ENCODE measurements around the gene CHMP1A.

CHMP1A gene

DNA sequence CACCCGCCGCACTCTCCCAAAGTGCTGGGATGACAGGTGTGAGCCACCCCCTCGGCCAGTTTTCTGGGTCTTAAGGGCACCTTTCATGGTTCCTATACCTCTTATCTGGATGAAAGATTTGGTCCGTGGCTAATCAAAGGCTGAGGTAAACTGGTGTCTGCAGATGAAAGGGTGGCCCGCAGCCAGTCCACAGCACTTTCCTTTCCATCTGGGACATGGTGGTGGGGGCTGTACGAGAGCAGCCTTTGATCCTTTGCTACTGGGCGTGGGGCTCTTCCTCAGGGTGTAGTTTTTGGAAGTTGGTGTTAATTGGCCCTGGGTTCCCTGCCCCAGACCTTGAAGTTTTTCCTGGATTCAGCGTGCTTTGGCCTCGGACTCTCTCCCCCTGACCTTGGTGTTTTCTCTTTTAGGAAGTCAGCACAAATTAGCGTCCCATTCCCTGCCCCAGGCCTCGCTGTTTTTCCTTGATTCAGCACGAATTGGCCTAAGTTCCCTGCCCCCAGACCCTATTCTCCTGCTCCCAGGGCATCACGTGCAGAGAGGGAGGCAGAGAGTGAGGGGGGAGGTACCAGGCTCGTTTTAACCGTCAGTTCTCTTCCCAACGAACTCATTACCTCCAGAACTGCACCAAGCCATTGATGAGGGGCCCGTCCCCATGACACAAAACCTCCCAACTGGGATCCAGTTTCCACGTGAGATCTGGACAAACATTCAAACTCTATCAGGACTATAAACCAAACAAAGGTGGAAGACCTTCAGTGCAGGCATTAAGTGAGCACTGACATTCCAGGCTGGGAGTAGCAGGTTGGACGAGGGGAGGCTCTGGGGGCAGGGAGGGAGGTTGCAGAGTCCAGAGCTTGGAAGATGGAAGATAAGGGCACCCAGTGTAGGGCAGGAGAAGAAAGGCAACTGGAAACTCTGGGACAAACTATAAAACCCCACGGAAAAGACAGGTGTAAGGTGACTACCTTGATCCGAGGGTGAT, 32.4 kb downstream of the CHMP1A start:
- DNase-seq (ENCODE audit: low spot score), result no peak

DNA sequence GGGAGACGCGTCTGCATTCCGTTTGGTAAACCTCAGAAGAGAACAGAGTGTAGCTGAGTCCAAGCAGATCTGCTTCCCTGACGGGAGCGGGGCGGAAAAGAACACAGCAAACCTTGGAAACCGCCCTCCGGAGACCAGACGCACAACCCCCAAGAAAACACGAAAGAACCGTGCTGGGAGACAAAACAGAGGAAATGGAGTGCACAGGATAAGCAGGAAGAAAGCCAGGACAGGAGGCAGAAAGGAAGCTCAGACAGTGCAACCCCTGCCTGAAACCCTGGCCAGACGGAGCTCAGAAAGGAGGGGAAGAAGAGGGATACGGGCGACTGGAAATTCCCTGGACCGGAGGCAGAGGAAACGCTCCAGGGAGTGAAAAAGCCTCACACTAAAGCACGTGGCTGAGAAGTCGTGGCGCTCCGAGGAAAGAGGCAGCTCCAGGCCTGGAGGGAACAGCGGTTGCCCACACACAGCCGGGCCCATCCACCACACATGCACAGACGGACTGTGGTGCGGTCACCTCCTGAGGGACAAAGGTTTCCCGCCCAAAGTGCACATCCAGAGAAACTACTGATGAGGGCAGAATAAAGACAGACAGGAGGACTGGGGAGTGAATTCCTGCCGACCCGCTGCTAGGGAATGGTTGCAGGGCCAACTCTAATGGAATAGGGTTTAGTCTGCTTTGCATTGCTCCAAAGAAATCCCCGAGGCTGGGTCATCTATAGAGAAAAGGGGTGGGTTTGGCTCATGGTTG, 33.8 kb downstream of the CHMP1A start:
- DNase-seq (ENCODE audit: low spot score), result no peak

DNA sequence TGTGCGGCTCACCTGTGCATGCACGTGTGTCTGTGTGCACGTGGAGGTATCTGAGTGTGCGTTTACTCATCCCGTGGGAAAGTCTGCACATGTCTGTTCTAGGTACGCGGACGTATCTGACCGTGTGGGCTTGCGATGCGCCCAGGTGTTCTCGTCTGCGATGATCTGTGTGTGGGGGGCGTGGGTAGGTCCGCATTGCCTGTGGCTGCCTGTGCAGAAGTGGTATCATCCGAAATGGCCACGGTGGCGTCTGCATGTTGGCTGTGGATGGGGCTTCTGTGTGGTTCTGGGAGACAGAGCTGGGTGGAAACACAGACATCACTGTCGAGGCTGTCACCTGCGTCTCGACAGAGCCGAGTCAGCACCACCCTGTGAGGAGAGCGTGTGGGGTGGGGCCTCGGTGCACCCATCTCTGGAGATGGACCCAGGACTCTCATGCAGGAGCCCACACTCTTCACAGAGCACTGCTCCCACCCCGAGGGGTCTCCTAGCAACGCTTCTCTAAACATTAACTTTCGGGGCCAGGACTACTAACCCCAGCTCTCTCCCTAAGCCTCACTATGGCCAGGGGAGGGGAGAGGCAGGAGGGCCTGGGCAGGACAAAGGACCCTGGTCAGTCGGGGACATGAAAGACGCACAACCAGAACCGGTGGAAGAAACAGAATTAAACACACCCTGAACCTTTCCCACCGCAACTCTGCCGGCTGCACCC, 35.7 kb downstream of the CHMP1A start:
- no peak for DNase-seq (ENCODE audit: low spot score)

DNA sequence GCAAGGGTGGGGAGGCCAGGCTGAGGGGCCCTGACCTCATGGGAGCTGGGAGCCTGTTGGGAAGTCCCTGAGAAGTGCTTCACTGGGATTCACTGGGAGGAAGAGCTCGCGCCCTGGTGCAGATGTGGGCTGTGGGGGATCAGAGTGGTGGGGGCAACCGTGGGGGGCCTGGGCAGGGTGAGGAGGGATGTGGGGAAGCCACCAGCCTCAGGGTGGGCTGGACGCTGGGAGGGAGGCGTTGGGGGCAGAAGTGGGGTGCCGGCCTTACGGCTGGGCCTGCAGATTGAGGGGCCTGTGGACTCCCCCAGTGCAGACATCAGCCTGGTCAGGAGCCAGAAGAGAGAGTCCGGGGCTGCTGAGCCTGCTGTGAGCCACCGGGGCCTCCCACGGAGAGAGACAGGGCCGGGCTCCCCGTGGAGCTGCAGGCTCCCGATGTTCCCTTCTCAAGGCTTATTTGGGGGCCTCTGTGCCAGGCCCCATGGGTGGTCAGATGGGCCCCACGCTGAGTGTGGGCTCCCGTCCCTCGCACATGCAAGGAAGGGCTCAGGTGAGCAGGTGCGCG, 36.3 kb downstream of the CHMP1A start:
- no peak for DNase-seq (ENCODE audit: low spot score)

DNA sequence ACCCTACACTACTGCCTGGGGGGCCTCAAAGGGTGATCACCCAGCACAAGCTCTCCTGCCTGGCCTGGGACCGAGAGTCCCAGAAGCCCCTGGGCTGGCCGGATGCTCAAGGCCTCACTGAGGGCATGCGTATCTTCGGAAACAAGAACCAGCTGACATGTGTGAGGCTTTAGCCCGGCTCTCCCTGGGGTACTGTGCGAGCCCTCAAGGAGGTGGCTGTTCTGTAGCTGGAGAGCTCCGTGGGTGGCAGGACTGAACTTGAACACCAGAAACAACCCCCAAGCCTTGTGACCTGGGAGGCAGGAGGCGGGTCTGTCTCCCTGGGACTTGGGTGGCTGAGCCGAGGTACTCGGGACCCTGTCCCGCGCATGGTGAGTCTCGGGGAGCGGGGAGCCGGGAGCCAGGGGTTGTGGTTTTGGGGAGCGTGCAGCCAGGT, 37.1 kb downstream of the CHMP1A start:
- DNase-seq (ENCODE audit: low spot score), result no peak

DNA sequence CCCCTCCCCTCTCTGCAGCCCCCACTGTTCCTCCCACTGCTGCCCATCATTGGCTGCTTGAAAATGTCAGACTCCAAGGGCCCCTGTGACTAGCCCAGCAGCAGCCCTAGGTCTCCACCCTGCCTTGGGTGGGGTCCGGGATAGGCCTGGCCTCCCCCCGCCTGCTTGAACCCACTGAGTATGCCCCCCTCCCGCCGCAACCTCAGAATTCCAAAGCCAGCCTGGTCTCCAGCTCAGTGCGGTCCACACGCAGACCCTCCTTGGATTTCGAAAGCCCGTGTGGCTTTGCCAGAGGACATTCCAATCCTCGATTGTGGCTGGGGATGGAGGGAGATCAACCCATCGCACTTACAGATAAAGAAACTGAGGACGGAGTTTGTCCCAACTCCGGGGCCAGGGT, 37.7 kb downstream of the CHMP1A start:
- no peak for DNase-seq (ENCODE audit: low spot score)

DNA sequence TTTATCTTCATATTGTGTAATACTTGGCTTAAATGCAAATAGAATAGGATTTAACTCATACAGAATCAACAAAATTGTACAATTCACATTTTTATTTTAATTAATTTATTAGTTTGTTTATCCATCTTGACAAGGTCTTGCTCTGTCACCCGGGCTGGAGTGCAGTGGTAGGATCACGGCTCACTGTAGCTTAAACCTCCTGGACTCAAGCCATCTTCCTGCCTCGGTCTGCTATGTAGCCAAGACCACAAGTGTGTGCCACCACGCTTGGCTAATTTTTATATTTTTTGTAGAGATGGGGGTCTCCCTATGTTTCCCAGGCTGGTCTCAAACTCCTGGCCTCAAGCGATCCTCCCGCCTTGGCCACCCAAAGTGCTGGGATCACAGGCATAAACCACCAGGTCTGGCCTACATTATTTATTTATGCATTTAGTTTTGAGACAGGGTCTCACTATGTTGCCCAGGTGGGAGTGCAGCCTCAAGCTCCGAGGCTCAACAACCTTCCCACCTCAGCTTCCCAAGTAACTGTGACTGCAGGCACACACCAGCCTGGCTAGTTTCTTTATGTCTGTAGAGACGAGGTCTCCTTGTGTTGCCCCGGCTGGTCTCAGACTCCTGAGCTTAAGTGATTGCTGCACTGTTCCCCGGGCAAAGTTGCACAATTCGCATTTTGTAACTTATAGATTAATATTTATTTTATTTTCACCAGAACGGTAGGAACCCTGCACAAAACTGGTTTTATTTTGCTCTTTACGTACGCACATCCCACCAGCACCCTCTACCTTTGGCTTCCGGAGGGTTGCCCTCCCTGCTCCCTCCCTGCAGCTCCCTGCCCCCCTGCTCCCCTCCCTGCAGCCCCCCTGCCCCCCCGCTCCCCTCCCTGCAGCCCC, 39.2 kb downstream of the CHMP1A start:
- DNase-seq (ENCODE audit: low spot score), result no peak

DNA sequence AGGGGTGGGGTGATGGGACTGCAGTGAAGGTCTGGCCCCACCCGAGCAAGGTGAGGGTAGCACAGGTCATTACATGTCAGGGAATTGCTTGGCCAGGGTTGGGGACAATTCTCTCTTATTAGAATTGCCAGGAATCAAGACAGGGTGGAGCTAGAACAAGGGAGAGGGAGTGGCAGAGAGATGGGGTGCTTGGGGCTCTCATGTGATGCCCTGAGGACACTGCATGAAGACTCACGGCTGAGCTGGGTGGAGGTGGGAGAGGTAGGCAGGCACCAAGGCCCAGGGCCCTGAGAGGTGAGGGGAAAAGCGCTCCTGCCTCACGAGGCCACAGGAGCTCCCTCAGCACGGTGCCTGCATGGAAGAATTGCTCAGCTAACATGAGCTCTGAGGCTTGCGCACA, 40.5 kb downstream of the CHMP1A start:
- DNase-seq (ENCODE audit: low spot score), result no peak

DNA sequence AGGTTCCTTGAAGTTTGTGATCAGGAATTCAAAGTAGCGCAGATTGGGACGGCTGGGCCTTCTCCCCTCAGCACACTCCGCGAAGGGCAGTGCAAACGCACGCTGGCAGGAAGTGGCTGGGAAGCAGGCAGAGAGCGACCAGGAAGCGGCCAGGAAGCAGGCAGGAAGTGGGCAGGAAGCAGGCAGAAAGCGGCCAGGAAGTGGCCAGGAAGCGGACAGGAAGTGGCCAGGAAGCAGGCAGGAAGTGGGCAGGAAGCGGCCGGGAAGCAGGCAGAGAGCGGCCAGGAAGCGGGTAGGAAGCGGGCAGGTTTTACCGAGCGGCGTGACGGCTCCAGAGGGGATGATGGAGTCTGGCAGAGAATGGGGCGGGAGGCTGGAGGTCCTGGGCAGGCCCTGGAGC, 40.9 kb downstream of the CHMP1A start:
- DNase-seq (ENCODE audit: low spot score), result no peak

DNA sequence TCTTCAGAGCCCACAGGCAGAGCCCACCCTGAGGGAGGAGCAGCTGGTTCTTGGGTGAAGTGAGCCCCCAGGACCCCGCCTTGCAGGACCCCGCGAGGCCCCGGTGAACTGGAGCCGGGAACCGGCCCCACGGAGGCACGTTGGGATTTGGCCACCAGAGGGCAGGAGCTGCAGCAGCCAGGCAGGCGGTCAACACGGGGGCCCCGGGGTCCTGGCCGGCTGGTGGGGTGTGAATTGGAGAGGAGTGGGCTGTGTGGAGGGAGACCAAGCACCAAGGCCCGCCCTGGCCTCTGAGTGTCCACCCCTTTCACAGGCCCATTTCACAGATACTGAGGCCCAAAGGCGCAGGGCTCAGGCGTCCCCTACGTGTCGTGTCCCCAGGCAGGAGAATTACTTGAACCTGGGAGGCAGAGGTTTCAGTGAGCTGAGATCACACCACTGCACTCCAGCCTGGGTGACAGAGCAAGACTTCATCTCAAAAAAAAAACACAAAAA, 41.9 kb downstream of the CHMP1A start:
- no peak for DNase-seq (ENCODE audit: low spot score)

DNA sequence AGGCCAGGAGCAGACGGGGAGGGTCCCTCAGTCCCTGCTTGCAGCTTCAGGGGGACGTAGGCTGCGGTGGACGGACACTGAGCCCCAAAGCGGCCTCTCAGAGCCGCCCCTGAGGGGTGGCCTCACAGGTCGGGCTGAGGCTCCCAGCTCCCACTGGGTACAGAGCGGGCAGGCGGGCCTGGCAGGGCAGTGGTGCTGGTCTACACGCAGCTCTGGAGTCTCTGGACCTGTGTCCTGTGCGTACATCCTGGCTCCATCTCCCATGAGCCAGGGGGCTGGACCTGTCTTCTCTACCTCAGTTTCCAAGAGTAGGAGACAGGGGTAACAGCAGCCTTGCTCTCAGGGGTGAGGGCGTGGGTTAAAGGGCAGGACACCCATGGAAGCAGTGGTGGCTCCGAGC, 42.3 kb downstream of the CHMP1A start:
- no peak for DNase-seq (ENCODE audit: low spot score)

DNA sequence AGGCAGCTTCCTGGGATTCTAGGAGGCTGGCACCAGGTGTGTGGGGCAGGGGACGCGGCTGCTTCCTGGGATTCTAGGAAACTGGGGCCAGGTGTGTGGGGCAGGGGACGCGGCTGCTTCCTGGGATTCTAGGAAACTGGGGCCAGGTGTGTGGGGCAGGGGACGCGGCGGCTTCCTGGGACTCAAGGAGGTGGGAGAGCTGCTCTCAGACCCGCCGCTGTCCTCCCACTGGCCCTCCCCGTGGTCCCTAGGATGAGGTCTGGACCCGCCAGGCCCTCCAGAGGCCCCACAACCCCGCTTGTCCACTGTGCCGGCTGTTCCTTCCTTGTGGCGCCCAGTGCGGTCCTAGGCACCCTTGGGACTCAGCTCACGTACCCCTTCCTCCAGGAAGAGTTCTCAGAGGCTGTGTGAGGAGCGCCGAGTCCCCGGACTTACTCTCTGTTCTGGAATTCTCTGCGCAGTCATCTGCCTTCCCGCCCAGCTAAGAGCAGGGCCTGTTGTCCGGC, 43.5 kb downstream of the CHMP1A start:
- no peak for DNase-seq (ENCODE audit: low spot score)

DNA sequence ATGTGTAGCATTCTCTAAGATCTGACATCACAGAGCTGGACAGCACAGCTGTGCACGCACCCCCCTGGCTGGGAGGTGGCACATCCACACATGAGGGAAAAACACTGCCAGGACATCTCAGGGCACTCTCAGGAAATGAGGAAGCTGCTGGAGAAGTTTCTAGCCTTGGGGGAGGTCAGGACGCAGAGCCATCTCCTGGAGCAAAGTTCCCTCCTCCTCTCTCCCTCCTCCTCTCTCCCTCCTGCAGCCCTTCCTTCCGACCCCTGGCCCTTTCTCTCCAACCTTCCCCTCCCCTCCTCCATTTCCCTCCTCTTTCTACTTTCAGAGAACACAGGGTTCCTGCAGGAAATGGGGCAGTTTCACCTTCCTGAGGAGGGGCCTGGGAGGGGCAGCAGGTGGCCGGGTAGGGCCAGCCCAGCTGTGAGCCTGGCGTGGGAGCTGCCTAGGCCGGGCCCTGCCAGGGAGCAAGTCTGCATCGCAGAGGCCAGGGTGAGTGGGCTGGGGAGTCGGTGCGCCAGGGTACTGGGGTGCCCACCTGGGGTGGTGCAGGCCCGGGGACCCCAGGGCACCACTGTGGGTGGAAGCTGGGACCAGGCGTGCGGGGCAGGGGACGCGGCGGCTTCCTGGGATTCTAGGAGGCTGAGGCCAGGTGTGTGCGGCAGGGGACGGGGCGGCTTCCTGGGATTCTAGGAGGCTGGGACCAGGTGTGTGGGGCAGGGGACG, 44.1 kb downstream of the CHMP1A start, which contains the start of gene DPEP1:
Gene DPEP1, plus strand, starts transcription at position 412 of the 723 bp plus-strand sequence. CDS start 16,769 bp downstream, outside the sequence.
- no peak for DNase-seq (ENCODE audit: low spot score)

DNA sequence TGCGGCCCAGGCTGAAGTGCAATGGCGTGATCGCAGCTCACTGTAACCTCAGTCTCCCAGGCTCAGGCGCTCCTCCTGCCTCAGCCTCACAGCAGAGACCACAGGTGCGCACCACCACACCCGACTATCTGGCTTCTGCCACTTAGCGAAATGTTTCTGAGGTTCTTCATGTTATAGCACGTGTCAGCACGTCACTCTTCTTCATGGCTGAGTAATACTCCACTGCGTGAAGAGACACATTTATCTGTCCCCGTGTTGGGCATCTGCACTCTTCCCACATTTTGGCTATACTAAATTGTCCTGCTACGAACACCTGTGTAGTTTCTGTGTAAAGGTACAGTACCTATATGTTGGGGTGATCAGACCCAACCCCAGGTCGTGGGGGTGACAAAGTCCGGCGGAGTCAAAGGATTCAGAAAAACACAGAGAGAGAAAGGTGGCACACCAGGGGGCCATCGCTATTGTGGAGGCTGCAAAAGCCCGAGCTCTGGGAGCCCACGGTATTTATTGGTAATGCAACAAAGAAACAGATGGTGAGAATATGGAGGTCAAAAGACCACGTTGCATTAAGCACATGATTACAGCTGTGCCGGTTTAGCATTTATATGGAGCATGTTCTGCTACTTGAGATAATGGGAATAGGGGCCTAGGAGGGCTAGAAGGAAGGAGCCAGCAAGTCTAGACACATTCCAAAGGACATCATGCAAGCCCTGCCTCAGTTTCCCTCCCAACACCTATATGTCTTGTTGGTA, 44.9 kb downstream of the CHMP1A start:
- DNase-seq (ENCODE audit: low spot score), result no peak

DNA sequence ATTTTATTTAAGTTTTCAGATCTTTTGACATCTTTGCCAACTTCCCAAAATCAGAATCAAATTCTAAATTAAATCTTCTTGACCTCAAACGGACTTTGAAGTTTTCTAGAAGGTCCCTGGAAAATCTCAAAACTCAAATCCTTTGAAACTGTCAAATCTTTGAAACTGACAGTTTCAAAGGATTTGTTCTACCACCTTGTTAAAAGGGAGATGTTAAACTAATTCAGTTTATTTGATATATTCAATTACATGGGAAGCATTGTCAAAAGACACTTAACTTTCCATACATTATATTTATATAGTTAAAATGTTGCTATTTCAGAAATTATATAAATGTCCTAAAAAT, 47.4 kb downstream of the CHMP1A start:
- no peak for DNase-seq (ENCODE audit: low spot score)

DNA sequence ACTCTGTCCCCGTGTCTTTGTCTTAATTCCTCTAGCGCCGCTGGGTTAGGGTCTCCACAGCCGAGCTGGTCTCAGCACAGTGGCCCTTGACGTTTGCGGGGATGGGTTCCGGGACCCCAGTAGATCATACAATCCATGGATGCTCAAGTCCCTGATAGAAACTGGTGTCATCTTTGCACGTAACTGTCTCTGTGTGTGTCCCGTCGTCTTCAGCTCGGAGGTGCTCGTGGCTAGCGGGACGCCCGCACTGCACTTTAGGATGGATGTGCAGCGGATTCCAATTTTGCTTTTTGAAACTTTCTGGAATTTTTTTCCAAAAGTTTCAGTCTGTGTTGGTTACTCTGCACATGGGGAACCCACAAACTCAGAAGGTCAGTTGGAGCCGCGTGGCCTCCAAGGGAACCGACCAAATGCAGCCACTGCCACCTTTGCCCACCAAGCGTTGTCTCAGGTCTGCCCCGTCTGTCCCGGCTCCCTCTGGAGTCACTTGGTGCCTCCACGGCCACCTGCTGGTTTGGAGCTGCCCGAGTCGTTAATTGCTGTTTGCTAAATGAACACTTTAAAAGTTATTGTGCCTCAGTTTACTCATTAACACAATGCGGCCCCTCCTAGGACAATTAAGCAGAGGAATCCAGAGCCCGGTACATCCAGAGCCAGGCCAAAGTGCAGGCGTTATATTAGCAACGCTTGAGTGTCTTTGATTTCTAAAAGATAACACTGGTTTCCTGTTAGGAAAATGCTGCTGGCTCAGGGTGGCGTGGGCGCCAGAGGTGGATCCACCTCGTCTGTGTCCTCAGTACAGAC, 49.4 kb downstream of the CHMP1A start:
- DNase-seq (ENCODE audit: low spot score), result no peak

DNA sequence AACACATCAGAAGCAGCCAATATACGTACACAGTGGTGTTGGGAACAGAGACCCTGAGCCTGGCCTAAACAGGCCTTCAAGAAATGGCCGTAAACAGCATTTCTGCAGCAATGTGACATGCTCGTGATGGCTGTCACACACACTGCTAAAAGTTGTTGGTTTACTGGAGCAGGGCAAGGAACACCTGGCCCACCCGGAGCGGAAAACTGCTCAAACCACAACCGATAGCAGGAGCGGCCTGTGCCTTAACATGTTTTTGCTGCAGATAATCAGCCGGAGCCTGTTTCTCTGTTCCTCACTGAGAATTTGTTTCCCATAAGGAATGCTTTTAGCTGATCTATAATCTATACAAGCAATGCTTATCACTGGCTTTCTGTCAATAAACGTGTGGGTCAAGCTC, 50.1 kb downstream of the CHMP1A start:
- DNase-seq (ENCODE audit: low spot score), result no peak

DNA sequence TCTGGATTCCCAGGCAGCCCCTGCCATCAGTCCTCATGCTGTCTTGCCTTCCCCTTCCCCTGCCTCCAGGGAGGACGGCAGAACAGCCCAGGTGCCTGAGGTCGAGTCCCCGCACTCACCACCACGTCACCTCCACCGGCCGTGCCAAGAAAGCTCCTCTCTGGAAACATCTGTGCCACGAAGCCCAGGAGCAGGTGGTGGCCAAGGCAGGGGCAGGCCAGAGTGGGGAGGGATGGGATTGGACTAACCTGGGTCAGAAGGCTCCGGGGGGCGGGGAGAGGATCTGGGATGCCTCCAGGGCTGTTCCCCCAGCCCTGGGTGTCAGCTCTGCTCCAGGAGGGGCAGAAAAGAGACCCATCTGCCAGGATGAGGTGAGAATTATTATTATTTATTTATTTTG, 51.5 kb downstream of the CHMP1A start:
- DNase-seq (ENCODE audit: low spot score), result no peak

Measured in RKO (cell line).